ENCODE measurements around the gene PACRG. TPM values are rescaled to one million over a fixed set of nuclear protein-coding genes. Genes with fewer than 3 reads are reported as not detected.

PACRG gene
- total RNA-seq, 4 donors from 2014 or later = 0.95 to 1.3 TPM; not detected in 2

DNA sequence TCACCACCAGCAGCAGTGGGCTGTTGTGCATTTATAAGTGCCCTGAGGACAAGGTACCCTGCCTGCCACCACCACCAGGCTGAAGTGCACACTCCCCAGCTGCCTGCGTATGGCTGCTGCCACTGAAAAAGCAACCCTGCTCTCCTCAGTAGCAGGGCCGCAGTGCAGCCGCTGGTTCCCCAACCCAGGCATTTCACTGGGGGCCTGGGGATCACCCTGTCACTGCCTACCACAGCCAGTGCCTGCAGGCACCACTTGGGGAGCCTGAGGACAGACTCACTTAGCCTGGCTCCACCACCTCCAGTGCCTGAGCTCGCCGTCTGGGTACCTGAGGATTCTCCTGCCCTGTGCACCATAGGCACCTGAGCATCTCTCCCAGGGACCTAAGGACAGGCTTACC lies 215.6 kb downstream of the PACRG start:
- no peak for DNase-seq
- no peak overlapping the region for H3K27ac ChIP-seq
- no peaks in the 10 kb centered on the region for H3K4me1 ChIP-seq
- H3K27me3 ChIP-seq = no peaks in the 10 kb centered on the region
- 40 to 100% methylated on average over 1 to 3 of the region's 5 CpGs for WGBS, 2 donors
- no peaks in the 10 kb centered on the region for H3K36me3 ChIP-seq
- peaks cover 0 to 10% (median 0%) of the 10 kb centered on the region in 3 donors for H3K9me3 ChIP-seq
- intact Hi-C loops (cut with DNase I) = no loop called here
- TF ChIP-seq CTCF (IDR thresholded peaks at IDR 0.05) = no peak
- no peak for TF ChIP-seq POLR2A (IDR thresholded peaks at IDR 0.05)
- H3K4me3 ChIP-seq = no peak overlapping the region

- H3K9me3 ChIP-seq = no peaks in the 10 kb centered on the region
- no peaks in the 10 kb centered on the region for H3K27me3 ChIP-seq
- no peak overlapping the region for H3K4me3 ChIP-seq
- no peak for DNase-seq
- no peaks in the 10 kb centered on the region for H3K36me3 ChIP-seq
- TF ChIP-seq POLR2A (IDR thresholded peaks at IDR 0.05) = no peak
- TF ChIP-seq CTCF (IDR thresholded peaks at IDR 0.05) = no peak
- intact Hi-C loops (cut with DNase I) = no loop called here
- 62 to 66% methylated on average over 3 to 4 of the region's 4 CpGs for WGBS, 2 donors
- no peak overlapping the region for H3K27ac ChIP-seq
- no peaks in the 10 kb centered on the region for H3K4me1 ChIP-seq
These were observed 223.5 kb downstream of the PACRG start for GRCh38 chr6:162951164-162951743.

DNA sequence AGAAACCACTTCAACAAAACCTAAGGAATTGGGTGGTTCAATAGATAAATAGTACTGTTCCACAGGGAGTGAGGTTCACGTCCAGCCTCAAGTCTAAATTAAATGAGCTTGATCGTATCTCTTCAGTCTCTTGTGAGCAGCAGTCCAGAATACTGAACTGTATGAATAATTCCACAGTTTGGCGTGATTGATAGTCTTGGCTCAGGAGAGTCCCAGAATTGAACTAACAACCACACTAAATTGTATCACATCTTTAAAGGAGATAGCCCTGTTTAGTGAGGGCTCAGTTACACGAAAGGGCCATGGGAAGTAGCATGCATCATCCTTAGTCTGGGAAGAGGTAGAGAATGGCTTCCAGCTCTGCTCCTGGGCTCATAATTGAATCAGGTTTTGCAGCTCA lies 224.6 kb downstream of the PACRG start:
- no peaks in the 10 kb centered on the region for H3K27me3 ChIP-seq
- WGBS, 2 donors = 71 to 77% methylated on average over 4 of the region's 4 CpGs
- H3K27ac ChIP-seq = no peak overlapping the region
- no peaks in the 10 kb centered on the region for H3K4me1 ChIP-seq
- H3K9me3 ChIP-seq = no peaks in the 10 kb centered on the region
- TF ChIP-seq POLR2A (IDR thresholded peaks at IDR 0.05) (no peak), CTCF (IDR thresholded peaks at IDR 0.05) (no peak)
- intact Hi-C loops (cut with DNase I) = no loop called here
- H3K36me3 ChIP-seq = no peaks in the 10 kb centered on the region
- no peak overlapping the region for H3K4me3 ChIP-seq
- DNase-seq = no peak

DNA sequence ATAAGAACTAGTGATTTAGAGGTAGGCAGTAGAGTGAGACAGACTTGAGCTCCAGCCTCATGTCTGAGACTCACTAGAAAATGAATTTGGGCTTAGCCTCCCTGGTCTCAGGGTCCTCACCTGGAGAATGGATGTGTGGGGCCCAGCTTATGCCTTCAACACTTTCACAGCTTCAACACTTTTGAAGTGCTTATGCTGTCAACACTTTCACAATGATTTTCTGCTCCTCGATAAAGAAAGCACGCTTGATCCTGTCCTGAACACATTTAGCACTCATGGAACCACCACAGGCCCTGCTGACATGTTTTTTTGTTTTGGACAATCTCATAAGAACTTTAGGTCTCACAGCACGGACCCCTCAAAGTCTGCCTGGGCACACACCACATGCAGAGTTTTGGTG lies 229.3 kb downstream of the PACRG start:
- no peaks in the 10 kb centered on the region for H3K4me1 ChIP-seq
- H3K9me3 ChIP-seq = no peaks in the 10 kb centered on the region
- 88 to 89% methylated on average over 3 of the region's 3 CpGs for WGBS, 2 donors
- intact Hi-C loops (cut with DNase I) = no loop called here
- no peaks in the 10 kb centered on the region for H3K27me3 ChIP-seq
- DNase-seq = no peak
- no peaks in the 10 kb centered on the region for H3K36me3 ChIP-seq
- no peak overlapping the region for H3K27ac ChIP-seq
- no peak for TF ChIP-seq CTCF (IDR thresholded peaks at IDR 0.05)
- TF ChIP-seq POLR2A (IDR thresholded peaks at IDR 0.05) = no peak
- no peak overlapping the region for H3K4me3 ChIP-seq

DNA sequence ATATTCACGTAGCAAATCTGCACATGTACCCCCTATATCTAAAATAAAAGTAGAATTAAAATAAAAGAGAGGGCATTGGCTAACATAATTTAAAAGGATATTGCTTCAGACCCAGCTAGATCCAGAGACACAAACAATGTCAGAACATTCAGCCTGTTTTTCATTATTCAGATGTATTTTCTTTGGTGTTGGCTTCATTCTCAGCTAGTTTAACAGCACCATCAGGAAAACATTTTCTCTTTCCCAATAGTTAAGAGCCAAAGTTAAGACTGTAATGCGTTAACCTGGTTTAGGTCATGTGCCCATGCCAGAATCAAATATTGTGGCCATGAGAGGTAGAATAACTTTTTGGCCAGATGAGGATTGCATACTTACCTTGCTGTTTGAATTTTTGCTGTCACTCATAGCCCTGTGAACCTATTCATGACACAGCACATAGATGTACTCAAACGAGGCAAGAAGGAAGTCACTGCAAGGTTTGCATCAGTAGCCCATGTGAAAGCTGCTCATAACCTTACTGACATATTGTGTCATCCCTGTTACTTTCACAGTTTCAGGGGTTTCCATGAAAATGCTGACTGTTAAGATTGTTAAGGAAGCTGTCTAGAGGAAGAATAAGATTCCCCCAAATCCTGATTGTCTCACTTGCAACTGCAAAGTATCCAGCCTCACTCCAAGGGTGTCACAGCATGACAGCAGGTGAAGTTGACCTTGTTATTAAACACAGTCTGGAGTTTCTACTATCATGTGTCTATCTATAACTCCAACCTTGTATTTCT lies 233.1 kb downstream of the PACRG start:
- H3K4me1 ChIP-seq = no peaks in the 10 kb centered on the region
- DNase-seq = no peak
- no peak overlapping the region for H3K4me3 ChIP-seq
- no peaks in the 10 kb centered on the region for H3K9me3 ChIP-seq
- no peaks in the 10 kb centered on the region for H3K36me3 ChIP-seq
- H3K27ac ChIP-seq = no peak overlapping the region
- H3K27me3 ChIP-seq = no peaks in the 10 kb centered on the region
- TF ChIP-seq POLR2A (IDR thresholded peaks at IDR 0.05) (no peak), CTCF (IDR thresholded peaks at IDR 0.05) (no peak)
- intact Hi-C loops (cut with DNase I) = no loop called here
- WGBS, 2 donors = 56 to 64% methylated on average over 3 of the region's 3 CpGs
